ENCODE measurements around the gene SUGCT.

SUGCT gene

DNA sequence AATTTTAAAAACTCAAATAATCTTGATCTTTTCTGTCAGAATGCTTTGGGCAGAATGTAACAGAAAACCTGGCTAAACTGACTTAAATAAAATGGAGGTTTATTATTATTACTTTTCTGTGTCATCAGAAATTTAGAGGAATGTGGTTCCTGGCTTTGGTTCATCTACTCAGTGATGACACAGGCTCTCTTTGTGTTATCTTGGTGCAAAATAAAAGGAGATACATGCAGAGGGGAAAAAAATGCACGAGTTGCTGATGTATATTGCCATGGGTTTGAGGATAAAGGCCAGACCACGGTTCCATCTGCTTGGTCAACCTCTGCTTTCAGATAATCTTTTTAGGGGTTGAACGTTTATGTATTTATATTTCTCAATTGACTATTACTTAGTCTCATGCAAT lies 181.4 kb downstream of the SUGCT start:
- H3K4me3 ChIP-seq (ENCODE audit: extremely low read depth, insufficient read depth, low read length, poor library complexity, severe bottlenecking) = no peak overlapping the region
- no peaks in the 10 kb centered on the region for H3K4me1 ChIP-seq (ENCODE audit: control insufficient read depth, insufficient read depth, low read length, poor library complexity, severe bottlenecking)
- H3K9me3 ChIP-seq (ENCODE audit: control insufficient read depth, low read length) = no peaks in the 10 kb centered on the region
- WGBS, 2 experiments (ENCODE audit: insufficient coverage in 2 of 2) = 71 to 100% methylated on average over 1 of the region's 3 CpGs
- H3K27ac ChIP-seq (ENCODE audit: low read depth, low read length, severe bottlenecking) = no peak overlapping the region
- H3K36me3 ChIP-seq (ENCODE audit: control insufficient read depth, insufficient read depth, low read length) = no peaks in the 10 kb centered on the region

DNA sequence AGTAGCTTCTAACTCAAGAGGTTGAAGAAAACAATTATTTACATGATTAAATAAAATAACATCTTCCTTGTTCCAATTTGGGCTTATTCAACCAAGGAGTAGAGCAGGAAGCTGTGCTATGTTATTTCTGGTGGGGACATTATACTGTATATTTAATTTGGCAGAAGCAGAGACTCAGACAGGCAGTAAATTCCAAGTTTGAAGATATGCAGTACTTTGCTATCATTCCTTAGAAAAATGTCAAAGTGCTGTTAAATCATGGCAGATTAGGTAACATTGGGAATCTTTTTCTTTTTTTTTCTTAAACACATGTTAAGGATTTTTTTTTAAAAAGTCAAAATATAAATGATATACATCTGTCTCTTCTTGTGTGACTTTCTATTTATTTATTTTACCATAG lies 190.1 kb downstream of the SUGCT start:
- Histone ChIP-seq H3K36me3 (ENCODE audit: control insufficient read depth, insufficient read depth, low read length) (no peaks in the 10 kb centered on the region), H3K9me3 (ENCODE audit: control insufficient read depth, low read length) (no peaks in the 10 kb centered on the region), H3K4me3 (ENCODE audit: extremely low read depth, insufficient read depth, low read length, poor library complexity, severe bottlenecking) (no peak overlapping the region), H3K4me1 (ENCODE audit: control insufficient read depth, insufficient read depth, low read length, poor library complexity, severe bottlenecking) (no peaks in the 10 kb centered on the region), H3K27ac (ENCODE audit: low read depth, low read length, severe bottlenecking) (no peak overlapping the region)

DNA sequence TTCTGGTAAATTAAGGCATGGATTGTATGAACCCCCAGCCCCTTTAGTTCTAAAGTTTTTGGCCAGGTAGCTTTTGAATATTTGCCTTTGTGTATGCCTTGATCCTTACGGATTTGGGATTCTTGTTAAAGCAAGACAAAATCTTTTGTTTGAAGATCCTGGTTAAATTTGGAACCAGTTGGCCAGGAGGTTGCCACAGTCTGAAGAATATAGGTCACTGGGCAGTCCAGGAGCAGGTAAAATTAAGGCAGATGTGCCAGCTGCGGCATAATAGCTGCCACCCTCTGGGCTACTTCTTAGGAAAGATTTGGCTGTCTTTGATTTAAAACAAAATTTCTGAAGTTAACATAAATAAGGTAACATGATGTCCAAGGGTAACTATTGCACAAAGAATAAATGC lies 192.3 kb downstream of the SUGCT start:
- no peaks in the 10 kb centered on the region for H3K4me1 ChIP-seq (ENCODE audit: control insufficient read depth, insufficient read depth, low read length, poor library complexity, severe bottlenecking)
- no peaks in the 10 kb centered on the region for H3K36me3 ChIP-seq (ENCODE audit: control insufficient read depth, insufficient read depth, low read length)
- no peak overlapping the region for H3K27ac ChIP-seq (ENCODE audit: low read depth, low read length, severe bottlenecking)
- H3K4me3 ChIP-seq (ENCODE audit: extremely low read depth, insufficient read depth, low read length, poor library complexity, severe bottlenecking) = no peak overlapping the region
- WGBS, 2 experiments (ENCODE audit: insufficient coverage in 2 of 2) = 83 to 90% methylated on average over 1 of the region's 2 CpGs
- H3K9me3 ChIP-seq (ENCODE audit: control insufficient read depth, low read length) = no peaks in the 10 kb centered on the region

DNA sequence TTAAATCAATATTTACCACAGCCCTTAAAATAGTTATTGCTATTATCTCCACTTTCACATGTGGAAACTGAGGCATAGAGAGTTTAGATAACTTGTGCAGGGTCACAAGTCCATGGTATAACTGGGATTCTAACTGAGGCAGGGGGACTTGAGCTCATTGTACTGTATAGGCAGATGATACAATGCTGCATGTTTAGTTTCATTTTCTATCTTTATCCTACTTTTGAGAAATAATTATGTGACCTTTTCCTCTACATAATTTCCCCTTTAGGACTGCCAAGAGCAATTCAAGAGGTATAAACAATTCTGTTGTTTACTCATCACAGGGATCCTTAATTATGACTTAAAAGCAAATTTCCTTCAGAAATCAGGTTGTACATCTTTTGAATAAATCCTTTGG lies 193.1 kb downstream of the SUGCT start:
- H3K9me3 ChIP-seq (ENCODE audit: control insufficient read depth, low read length) = no peaks in the 10 kb centered on the region

DNA sequence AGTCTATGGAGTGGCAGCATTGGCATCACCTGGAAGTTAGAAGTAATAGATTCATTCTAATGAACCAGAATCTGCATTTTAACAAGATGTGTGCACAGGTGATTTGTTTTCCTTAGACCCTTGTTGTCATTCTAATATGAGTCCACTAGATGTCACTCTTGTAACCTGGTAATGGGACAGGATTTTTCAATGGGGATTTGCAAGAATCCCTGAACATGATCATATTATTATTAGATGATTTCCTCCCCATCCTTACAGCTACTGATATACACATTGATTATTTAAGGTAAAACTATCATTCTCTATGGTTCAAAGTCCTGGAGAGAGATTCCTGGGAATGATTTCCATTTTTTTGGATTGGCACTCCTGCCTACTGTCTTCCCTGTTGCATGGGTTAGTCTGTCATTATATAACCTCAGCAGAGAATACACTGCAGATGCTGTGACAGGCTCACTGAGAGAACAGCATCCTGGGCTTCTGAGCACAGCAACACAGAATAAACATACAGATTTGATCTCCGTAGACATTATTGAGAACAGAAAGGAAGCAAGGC lies 194.9 kb downstream of the SUGCT start:
- 78 to 90% methylated on average over 1 of the region's 1 CpG for WGBS, 2 experiments (ENCODE audit: insufficient coverage in 2 of 2)
- H3K4me3 ChIP-seq (ENCODE audit: extremely low read depth, insufficient read depth, low read length, poor library complexity, severe bottlenecking) = no peak overlapping the region

More for the DNA sequence above, 193.1 kb downstream of the SUGCT start:
- Histone ChIP-seq H3K27ac (ENCODE audit: low read depth, low read length, severe bottlenecking) (no peak overlapping the region), H3K4me1 (ENCODE audit: control insufficient read depth, insufficient read depth, low read length, poor library complexity, severe bottlenecking) (no peaks in the 10 kb centered on the region), H3K36me3 (ENCODE audit: control insufficient read depth, insufficient read depth, low read length) (no peaks in the 10 kb centered on the region), H3K4me3 (ENCODE audit: extremely low read depth, insufficient read depth, low read length, poor library complexity, severe bottlenecking) (no peak overlapping the region)

DNA sequence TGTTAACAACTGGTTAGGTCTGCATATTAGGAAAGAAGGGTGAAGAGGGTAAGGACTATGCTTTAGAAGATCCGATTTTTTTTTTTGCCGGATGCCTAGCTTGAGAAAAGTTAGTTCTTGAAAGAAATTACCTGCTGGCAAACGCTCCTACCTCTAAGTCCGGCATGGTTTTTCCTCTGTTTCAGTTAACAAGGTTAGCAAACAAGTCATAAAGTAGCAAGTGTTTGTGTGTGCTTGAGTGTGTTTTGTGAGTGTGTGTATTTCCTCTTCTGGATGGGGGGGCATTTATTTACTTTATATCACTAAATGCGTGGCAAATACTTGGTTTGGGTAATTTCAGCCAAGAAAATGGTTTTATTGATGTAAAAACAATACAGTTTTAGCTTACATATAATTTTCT lies 195.6 kb downstream of the SUGCT start:
- H3K4me1 ChIP-seq (ENCODE audit: control insufficient read depth, insufficient read depth, low read length, poor library complexity, severe bottlenecking) = no peaks in the 10 kb centered on the region
- no peaks in the 10 kb centered on the region for H3K36me3 ChIP-seq (ENCODE audit: control insufficient read depth, insufficient read depth, low read length)
- 88 to 96% methylated on average over 4 of the region's 5 CpGs for WGBS, 2 experiments (ENCODE audit: insufficient coverage in 2 of 2)
- no peaks in the 10 kb centered on the region for H3K9me3 ChIP-seq (ENCODE audit: control insufficient read depth, low read length)
- H3K27ac ChIP-seq (ENCODE audit: low read depth, low read length, severe bottlenecking) = no peak overlapping the region
- no peak overlapping the region for H3K4me3 ChIP-seq (ENCODE audit: extremely low read depth, insufficient read depth, low read length, poor library complexity, severe bottlenecking)

More for the DNA sequence above, 194.9 kb downstream of the SUGCT start:
- Histone ChIP-seq H3K36me3 (ENCODE audit: control insufficient read depth, insufficient read depth, low read length) (no peaks in the 10 kb centered on the region), H3K9me3 (ENCODE audit: control insufficient read depth, low read length) (no peaks in the 10 kb centered on the region), H3K27ac (ENCODE audit: low read depth, low read length, severe bottlenecking) (no peak overlapping the region), H3K4me1 (ENCODE audit: control insufficient read depth, insufficient read depth, low read length, poor library complexity, severe bottlenecking) (no peaks in the 10 kb centered on the region)

DNA sequence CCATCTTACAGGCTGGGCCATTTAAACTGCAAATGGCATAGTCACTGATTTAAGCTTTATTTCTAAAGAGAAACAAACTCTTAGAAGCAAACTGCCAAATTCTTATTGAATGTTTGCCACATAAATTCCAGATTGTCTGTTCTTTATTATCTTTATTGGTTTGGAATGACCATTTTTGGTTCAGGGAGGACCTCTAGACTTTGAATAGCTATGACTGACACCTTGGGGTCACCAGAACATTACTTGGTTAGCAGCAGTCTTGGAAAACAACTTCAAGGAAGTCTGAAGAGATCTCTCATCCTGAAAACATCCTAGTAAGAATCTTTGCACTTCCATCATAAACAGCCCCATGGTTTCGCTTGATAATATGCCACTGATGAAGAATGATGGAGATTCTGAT lies 197.1 kb downstream of the SUGCT start:
- no CpG with 5 or more reads among the region's 1 CpG for WGBS, 2 experiments (ENCODE audit: insufficient coverage in 2 of 2)
- H3K27ac ChIP-seq (ENCODE audit: low read depth, low read length, severe bottlenecking) = no peak overlapping the region
- no peaks in the 10 kb centered on the region for H3K36me3 ChIP-seq (ENCODE audit: control insufficient read depth, insufficient read depth, low read length)
- no peak overlapping the region for H3K4me3 ChIP-seq (ENCODE audit: extremely low read depth, insufficient read depth, low read length, poor library complexity, severe bottlenecking)
- H3K4me1 ChIP-seq (ENCODE audit: control insufficient read depth, insufficient read depth, low read length, poor library complexity, severe bottlenecking) = no peaks in the 10 kb centered on the region
- no peaks in the 10 kb centered on the region for H3K9me3 ChIP-seq (ENCODE audit: control insufficient read depth, low read length)

DNA sequence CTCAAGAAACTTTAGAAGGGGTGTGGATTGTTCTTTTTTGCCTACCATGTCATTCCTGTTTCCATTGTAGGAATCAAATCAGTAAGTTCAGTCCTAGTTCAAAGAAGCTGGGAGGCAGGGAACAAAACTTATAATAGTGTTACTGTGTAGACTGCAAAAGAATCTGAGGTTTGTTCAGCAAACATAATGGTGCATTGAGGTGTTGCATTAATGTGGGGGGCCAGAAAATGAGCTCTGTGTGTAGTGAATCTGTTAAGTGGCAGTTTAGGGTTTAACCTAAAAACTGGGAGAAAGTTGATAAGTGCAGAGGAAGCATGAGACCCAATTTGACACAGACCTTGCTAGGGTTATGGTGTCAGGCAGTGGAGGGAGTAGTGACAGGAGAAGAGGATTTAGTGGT lies 197.7 kb downstream of the SUGCT start:
- Histone ChIP-seq H3K4me1 (ENCODE audit: control insufficient read depth, insufficient read depth, low read length, poor library complexity, severe bottlenecking) (no peaks in the 10 kb centered on the region), H3K36me3 (ENCODE audit: control insufficient read depth, insufficient read depth, low read length) (no peaks in the 10 kb centered on the region), H3K4me3 (ENCODE audit: extremely low read depth, insufficient read depth, low read length, poor library complexity, severe bottlenecking) (no peak overlapping the region), H3K27ac (ENCODE audit: low read depth, low read length, severe bottlenecking) (no peak overlapping the region), H3K9me3 (ENCODE audit: control insufficient read depth, low read length) (no peaks in the 10 kb centered on the region)

DNA sequence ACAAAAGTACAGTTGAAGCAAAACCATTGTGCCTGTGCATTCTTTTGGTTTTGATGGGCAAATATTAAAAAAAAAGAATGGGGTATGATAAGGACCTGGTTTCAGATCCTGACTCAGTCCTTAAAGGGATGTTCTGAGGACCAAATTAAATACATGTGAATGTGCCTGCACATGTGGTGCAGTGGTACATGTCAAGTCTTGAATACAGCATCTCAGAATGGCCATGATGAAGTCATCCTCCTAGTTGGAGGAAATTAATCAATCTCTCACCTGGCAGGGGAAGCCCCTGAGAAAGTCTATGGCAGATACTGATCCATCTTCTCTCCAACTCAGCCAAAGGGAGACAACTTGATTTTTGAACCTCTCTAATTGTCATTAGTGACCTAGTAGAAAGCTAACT lies 207.0 kb downstream of the SUGCT start:
- Histone ChIP-seq H3K9me3 (ENCODE audit: control insufficient read depth, low read length) (no peaks in the 10 kb centered on the region), H3K36me3 (ENCODE audit: control insufficient read depth, insufficient read depth, low read length) (no peaks in the 10 kb centered on the region), H3K27ac (ENCODE audit: low read depth, low read length, severe bottlenecking) (no peak overlapping the region), H3K4me3 (ENCODE audit: extremely low read depth, insufficient read depth, low read length, poor library complexity, severe bottlenecking) (no peak overlapping the region), H3K4me1 (ENCODE audit: control insufficient read depth, insufficient read depth, low read length, poor library complexity, severe bottlenecking) (no peaks in the 10 kb centered on the region)

DNA sequence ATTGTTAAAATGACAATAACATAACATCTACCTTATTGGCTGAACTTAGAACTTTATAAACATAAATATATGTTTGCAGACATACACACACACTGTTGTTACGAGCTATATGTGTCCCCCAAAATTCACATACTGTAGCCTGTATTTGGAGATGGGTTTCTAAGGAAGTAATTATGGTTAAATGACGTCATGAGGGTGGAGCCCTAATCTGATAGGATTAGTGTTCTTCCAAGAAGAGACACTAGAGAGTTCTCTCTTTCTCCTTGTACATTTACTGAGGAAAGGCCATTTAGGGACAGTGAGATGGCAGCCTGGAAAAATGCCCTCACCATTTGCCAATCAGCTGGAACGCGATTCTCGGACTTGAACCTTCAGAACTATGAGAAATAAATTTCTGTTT lies 211.7 kb downstream of the SUGCT start:
- Histone ChIP-seq H3K27ac (ENCODE audit: low read depth, low read length, severe bottlenecking) (no peak overlapping the region), H3K36me3 (ENCODE audit: control insufficient read depth, insufficient read depth, low read length) (no peaks in the 10 kb centered on the region), H3K4me3 (ENCODE audit: extremely low read depth, insufficient read depth, low read length, poor library complexity, severe bottlenecking) (no peak overlapping the region), H3K9me3 (ENCODE audit: control insufficient read depth, low read length) (no peaks in the 10 kb centered on the region), H3K4me1 (ENCODE audit: control insufficient read depth, insufficient read depth, low read length, poor library complexity, severe bottlenecking) (no peaks in the 10 kb centered on the region)
- 67 to 94% methylated on average over 1 to 3 of the region's 5 CpGs for WGBS, 2 experiments (ENCODE audit: insufficient coverage in 2 of 2)

DNA sequence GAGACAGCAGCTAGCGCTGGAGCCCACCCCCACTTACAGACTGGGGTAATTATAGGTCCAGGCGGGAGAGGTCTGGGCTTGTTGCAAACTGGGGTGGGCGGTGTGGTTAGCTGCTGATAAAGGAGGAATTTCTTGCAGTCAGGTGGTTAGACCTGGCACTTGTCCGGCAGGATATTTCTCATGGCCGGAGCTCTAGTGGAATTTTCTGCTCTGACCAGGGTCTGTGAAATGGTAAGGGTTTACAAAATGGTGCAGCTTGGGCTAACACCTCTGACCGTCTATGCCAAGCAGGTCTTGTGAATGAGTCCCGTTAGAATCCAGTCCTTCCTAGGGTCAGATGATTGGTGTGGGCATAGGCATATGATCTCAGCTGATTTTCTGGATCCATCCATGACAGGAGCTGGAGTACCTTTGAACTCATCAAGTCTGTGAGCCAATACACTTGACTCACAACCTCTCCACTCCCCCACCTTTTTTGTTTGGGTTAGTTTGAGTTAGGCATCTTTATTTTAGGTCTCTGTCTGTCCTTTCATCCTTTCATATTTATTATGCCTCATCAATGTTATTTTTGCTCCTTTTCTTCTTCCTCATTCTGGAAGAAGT lies 213.4 kb downstream of the SUGCT start:
- no peak overlapping the region for H3K27ac ChIP-seq (ENCODE audit: low read depth, low read length, severe bottlenecking)
- H3K4me3 ChIP-seq (ENCODE audit: extremely low read depth, insufficient read depth, low read length, poor library complexity, severe bottlenecking) = no peak overlapping the region
- no peaks in the 10 kb centered on the region for H3K36me3 ChIP-seq (ENCODE audit: control insufficient read depth, insufficient read depth, low read length)
- no peaks in the 10 kb centered on the region for H3K4me1 ChIP-seq (ENCODE audit: control insufficient read depth, insufficient read depth, low read length, poor library complexity, severe bottlenecking)
- 94 to 100% methylated on average over 4 to 5 of the region's 7 CpGs for WGBS, 2 experiments (ENCODE audit: insufficient coverage in 2 of 2)
- no peaks in the 10 kb centered on the region for H3K9me3 ChIP-seq (ENCODE audit: control insufficient read depth, low read length)
